NCI-H345 (cell line): ENCODE measurements around the gene SPATA22.
"Not testable (repeated sequence)": the region's sequence is repeated elsewhere in the genome, so short reads cannot be mapped to it uniquely, and the experiment has no call there.

ENCODE experiments used
- DNase-seq: peaks from one replicate; lab custom pipeline; 2025; lab: John Stamatoyannopoulos, UW

SPATA22 gene

DNA sequence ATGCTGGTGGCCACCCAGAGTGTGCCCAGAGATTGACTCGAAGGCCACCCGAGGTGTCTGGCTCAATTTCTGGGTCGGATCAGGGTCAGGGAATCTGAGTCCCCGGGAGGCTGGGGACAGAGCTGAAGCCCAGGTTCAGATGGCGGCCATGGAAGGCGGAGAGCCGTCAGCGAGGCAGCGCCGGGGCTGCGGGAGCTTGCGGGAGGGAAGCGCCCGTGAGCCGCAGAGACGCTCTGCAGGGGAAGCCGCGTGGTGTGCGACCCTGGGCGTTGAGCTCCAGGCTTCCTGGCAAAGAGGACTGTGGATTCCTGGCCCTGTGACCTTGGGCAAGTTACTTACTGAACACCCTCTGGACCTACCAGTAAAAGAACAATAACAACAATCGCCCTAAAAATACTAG is 518 bp upstream of the SPATA22 start:
- DNase-seq = no peak

DNA sequence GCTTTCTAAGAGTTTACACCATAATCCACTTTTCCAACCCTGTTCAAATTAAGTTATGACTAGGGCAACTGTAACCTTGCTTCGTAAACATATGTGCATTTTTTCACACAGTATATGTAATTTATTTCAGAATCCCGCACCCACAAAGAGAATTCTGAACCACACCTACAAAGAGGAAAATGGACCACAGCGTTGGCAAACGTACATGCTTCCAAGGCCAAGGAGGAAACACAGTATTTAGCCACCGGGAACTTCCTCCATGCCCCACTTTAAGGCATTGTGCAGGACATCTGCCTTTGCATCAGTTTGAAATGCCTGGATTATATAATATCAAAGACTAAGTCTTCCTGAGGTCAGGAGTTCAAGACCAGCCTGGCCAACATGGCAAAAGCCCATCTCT is 2.1 kb downstream of the SPATA22 start:
- DNase-seq = no peak

DNA sequence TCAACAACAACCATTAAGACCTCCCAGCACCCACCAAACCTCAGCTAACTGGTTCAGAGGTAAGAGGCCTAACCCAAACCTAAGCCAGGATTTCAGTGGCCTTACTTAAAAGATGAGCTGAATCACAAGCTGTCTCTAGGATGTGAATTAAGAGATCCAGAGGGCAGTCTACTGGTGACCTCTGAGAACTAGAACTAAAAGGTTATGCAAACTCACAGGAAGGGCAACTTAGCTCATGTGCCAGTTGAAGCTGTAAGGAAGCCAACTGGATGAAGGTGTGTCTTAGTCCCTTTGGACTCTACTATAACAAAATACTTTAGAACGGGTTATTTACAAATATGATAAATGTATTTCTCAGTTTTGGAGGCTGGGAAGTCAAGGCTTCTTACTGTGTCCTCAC is 5.3 kb downstream of the SPATA22 start:
- not testable (repeated sequence) for DNase-seq

GRCh38 chr17:3448059-3448665 is 23.5 kb downstream of the SPATA22 start:
- DNase-seq = no peak

DNA sequence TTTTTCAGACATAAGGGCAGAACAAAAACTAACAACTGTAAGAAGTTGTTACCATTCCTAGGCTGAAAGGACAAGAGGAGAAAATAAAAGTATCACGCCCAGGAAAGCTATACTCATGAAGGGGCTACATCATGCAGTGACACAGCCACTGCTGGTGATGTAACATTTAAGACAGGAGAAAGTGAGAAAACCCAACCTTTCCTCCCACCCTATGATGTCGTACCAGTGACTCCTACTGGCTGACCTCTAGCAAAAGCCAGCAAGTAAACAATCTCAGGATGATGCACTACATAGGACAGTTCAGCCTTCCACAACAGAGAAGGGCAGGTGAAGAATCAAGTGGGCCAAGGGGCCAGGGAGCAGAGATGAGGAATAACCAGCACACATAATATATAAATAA is 24.0 kb downstream of the SPATA22 start:
- no peak for DNase-seq

- DNase-seq = no peak
Observed at GRCh38 chr17:3440451-3440850, 31.2 kb downstream of the SPATA22 start.

GRCh38 chr17:3438368-3438767 is 33.3 kb downstream of the SPATA22 start:
- DNase-seq = no peak

DNA sequence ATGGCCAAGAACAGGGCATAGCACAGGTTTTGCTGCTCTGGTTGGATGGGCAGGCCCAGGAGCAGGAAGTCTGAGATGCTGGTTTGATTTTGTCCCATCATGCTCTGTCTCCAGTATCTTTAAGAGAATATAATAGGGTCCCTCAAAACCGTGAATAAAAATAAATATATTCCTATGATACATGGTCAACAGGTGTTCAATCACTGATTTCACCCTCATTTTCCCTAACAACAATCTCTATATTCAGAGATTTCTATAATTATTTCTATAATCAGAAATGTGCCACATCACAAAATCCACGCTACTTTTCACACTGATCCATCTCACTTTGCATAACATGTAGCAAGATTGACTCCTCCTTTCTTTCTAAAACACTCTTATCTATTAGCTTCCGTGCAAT is 37.9 kb downstream of the SPATA22 start, which contains the start of gene OR1E2:
TSS of gene OR1E2 (minus strand) at position 101 of the 400 bp plus-strand sequence. CDS start at position 101, 0 bp downstream.
- DNase-seq = no peak

DNA sequence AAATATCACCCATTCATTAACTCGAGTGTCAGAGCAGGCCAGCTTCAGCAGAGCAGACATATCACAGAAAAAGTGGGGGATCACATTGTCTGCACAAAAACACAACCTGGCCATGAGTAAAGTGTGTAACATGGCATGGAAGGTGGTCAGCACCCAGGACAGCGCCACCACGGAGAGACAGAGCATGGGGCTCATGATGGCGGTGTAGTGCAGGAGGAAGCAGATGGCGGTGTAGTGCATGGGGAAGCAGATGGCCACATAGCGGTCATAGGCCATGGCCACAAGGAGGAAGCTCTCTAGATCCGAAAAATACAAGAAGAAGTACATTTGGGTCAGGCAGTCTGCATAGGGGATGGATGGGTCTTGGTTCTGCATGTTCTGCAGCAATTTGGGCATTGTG is 38.4 kb downstream of the SPATA22 start:
- DNase-seq = not testable (repeated sequence)

GRCh38 chr17:3418222-3418621 is 53.4 kb downstream of the SPATA22 start:
- DNase-seq = no peak

DNA sequence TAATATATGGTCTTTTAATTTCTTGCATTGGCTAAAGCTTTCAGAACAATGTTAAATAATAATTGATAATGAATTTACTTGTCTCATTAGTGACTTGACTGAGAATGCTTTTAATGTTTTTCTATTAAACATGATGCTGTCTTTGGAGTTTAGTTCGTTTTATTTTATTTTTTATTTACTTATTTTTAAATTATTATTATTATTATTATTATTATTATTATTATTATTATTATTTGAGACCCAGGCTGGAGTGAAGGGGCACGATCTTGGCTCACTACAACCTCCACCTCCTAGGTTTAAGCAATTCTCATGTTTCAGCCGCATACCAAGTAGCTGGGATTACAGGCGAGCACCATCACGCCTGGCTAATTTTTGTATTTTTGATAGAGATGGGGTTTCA is 56.0 kb downstream of the SPATA22 start:
- DNase-seq = no peak

DNA sequence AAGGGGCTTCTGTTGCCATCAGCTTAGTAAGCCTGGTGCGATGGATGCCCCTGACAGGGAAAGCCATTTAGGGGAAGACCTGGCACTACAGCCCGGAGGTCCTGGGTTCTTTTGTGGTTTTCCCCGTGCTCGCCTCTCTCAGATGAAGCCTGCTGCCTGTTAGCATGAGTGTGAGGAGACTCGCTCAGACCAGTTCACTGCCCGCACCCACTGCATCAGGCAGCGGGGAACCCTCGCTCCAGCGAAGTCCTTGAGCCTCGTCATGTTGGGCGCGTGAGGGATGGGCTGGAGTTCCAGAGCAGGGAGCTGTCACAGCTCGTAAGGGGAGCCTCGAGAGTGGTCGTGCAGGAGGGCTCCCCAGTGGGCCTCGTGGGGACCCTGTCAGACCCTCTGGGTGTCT is 59.4 kb downstream of the SPATA22 start:
- not testable (repeated sequence) for DNase-seq

DNA sequence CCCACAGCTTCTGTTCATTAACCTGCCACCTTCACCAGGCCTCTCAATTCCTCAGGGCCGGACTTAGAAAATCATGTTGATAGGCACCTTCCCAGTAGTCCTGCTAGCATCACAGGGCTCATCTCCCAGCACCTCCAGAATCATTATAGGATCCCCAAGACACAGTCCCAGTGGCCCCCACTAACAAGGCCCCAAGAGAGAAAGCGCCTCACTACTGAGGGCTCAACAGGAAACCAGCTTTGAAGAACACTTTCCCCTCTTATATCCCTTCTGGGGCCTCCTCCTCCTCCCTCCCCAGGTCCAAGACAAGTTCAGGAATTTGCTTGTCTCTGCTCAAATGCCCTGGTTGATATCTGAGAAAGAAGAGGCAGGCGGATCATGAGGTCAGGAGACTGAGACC is 60.5 kb downstream of the SPATA22 start, which contains the start of gene OR3A3:
TSS of gene OR3A3 (plus strand) at position 301 of the 400 bp plus-strand sequence.
- DNase-seq = no peak

DNA sequence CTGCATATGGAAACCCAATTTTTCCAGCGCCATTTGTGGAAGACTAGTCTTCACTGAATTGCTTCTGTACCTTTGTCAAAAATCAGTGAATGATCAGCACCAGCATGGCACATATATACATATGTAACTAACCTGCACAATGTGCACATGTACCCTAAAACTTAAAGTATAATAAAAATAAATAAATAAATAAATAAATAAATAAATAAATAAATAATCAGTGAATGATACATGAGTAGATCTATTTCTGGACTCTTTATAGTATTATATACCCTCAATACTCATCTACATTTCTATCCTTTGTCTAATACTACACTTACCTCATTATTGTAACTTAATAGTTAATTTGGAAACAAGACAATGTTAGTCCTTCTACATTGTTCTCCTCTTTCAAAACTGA is 67.8 kb downstream of the SPATA22 start:
- not testable (repeated sequence) for DNase-seq

- DNase-seq = no peak
Observed at GRCh38 chr17:3401786-3402185, 69.8 kb downstream of the SPATA22 start.

DNA sequence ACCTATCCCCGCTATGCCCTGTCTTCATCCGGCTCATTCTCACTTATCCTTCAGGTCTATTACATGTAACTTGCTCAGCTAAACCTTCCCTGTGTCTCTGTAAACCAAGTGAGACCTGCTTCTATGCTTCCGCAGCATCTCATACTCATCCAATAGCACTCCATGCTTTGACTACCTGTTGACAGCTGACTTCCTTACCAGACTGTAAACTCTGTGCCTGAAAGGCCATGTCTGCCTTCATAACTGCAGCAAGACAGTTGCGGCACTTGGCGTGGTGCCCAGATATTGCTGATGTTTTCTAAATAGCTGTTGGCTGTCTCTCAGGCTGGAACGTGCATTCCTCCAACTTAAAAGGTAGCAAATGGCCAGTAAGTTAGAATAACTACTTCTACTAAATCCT is 71.6 kb downstream of the SPATA22 start:
- DNase-seq = no peak

- no peak for DNase-seq
Observed at GRCh38 chr17:3398310-3398709, 73.3 kb downstream of the SPATA22 start, which contains the start of gene OR1E1. Gene OR1E1 (minus strand): TSS chr17:3398410. CDS start chr17:3398410, 0 bp downstream.

GRCh38 chr17:3397801-3398200 is 73.8 kb downstream of the SPATA22 start:
- DNase-seq = not testable (repeated sequence)
